A549 (cell line): ENCODE results near the gene ARHGEF19. TPM values are rescaled to one million over a fixed set of nuclear protein-coding genes. Genes with fewer than 3 reads are reported as not detected.

ENCODE experiments used
- ATAC-seq, 2 experiments: fragments of 200-7000 bp in 1 of 2; fragments of >200 bp in 1 of 2; cut with Nextera tagmentation in 1 of 2; cut with Tn5 transposase in 1 of 2; 3 replicates each; pipeline versions ENCODE4 v1.8.0 to v1.9.1; 2018 to 2020; ENCODE audit warnings: mild to moderate bottlenecking in 1 of 2, moderate library complexity in 1 of 2
- CTCF ChIA-PET: fragments of 300-600 bp; sonication (Branson Sonifier 250); formaldehyde crosslinking; extraction: SDS; loops from one replicate; lab custom pipeline; 2021; ENCODE audit warnings: antibody characterized with exemption, inconsistent platforms; lab: Yijun Ruan, JAX
- POLR2A ChIA-PET: fragments of 350-600 bp; formaldehyde crosslinking; extraction: SDS; loops from one replicate; lab custom pipeline; 2021; ENCODE audit warnings: antibody characterized with exemption, inconsistent platforms; lab: Yijun Ruan, JAX
- DNase-seq, 2 experiments: peaks; one replicate each; pipeline versions ENCODE4 v3.0.0 to v3.0.0-alpha.2; 2011 to 2016; ENCODE audit warnings: low read depth in 1 of 2, low spot score in 1 of 2
- FAIRE-seq: peaks from 2 replicates; lab custom pipeline; 2011; peaks lifted over from hg19 to GRCh38; lab: Jason Lieb, UNC
- H3K27ac ChIP-seq, 2 experiments: fragments of >200 bp; sonication (Bioruptor Twin); formaldehyde crosslinking; 3 replicates each; pipeline ENCODE4 v1.5.1; 2016 to 2017
- H3K4me1 ChIP-seq: fragments of >200 bp; sonication (Bioruptor Twin); formaldehyde crosslinking; 3 replicates; pipeline ENCODE4 v1.6.1; 2016
- H3K4me2 ChIP-seq: fragments of >200 bp; sonication (Bioruptor Twin); formaldehyde crosslinking; 3 replicates; pipeline ENCODE4 v1.6.1; 2016
- H3K4me3 ChIP-seq: fragments of >200 bp; sonication (Bioruptor Twin); formaldehyde crosslinking; 3 replicates; pipeline ENCODE4 v1.5.1; 2016
- H3K9me3 ChIP-seq: fragments of >200 bp; sonication (Bioruptor Twin); formaldehyde crosslinking; 3 replicates; pipeline ENCODE4 v1.6.1; 2016
- CBX8 ChIP-seq: fragments of 200-600 bp; sonication (generic); IDR thresholded peaks from 2 replicates; pipeline ENCODE4 v1.6.1; 2016
- CHD2 ChIP-seq: fragments of 150-350 bp; IDR thresholded peaks from 2 replicates; pipeline ENCODE4 v1.6.1; 2014; ENCODE audit warnings: low read length; ENCODE audit not compliant: partially characterized antibody
- CHD4 ChIP-seq: fragments of 200-600 bp; sonication (generic); IDR thresholded peaks from 2 replicates; pipeline ENCODE4 v1.6.1; 2016; ENCODE audit warnings: antibody characterized with exemption, mild to moderate bottlenecking, borderline replicate concordance
- E2F6 ChIP-seq: IDR thresholded peaks from 2 replicates; pipeline ENCODE4 v1.6.1; 2012; ENCODE audit warnings: low read depth, borderline replicate concordance
- EHMT2 ChIP-seq: fragments of 200-600 bp; sonication (generic); IDR thresholded peaks from 2 replicates; pipeline ENCODE4 v1.6.1; 2016; ENCODE audit warnings: antibody characterized with exemption, low read depth, mild to moderate bottlenecking, moderate library complexity
- EP300 ChIP-seq, 2 experiments: fragments of >200 bp; sonication (Bioruptor Twin); formaldehyde crosslinking; IDR thresholded peaks; 2 replicates in 1 of 2; 3 replicates in 1 of 2; pipeline ENCODE4 v1.6.1; 2016 to 2017
- ESRRA ChIP-seq: fragments of 150-350 bp; IDR thresholded peaks from 2 replicates; pipeline ENCODE4 v1.6.1; 2014; ENCODE audit warnings: mild to moderate bottlenecking, low read length, borderline replicate concordance
- FOSB ChIP-seq: fragments of 250-450 bp; sonication (Bioruptor Pico); IDR thresholded peaks from 2 replicates; pipeline ENCODE4 v1.5.0; 2020; ENCODE audit warnings: mild to moderate bottlenecking, moderate library complexity
- FOSL2 ChIP-seq, 2 experiments: fragments of 450-650 bp in 1 of 2; fragments of >200 bp in 1 of 2; sonication (Bioruptor Twin) in 1 of 2; formaldehyde crosslinking; IDR thresholded peaks; 2 replicates each; pipeline versions ENCODE4 v1.5.0 to v1.6.1; 2016 to 2020; ENCODE audit warnings: mild to moderate bottlenecking in 1 of 2, moderate library complexity in 1 of 2
- FOXS1 ChIP-seq: fragments of 250-450 bp; sonication (Bioruptor Pico); IDR thresholded peaks from 2 replicates; pipeline ENCODE4 v1.5.0; 2020; ENCODE audit warnings: mild to moderate bottlenecking, moderate library complexity
- GATA3 ChIP-seq: IDR thresholded peaks from 2 replicates; pipeline ENCODE4 v1.6.1; 2012; ENCODE audit warnings: borderline replicate concordance
- KDM1A ChIP-seq: fragments of 200-600 bp; sonication (generic); IDR thresholded peaks from 2 replicates; pipeline ENCODE4 v1.6.1; 2016; ENCODE audit warnings: low read depth, mild to moderate bottlenecking
- MAFK ChIP-seq: fragments of 450-650 bp; IDR thresholded peaks from 2 replicates; pipeline ENCODE4 v1.6.1; 2014; ENCODE audit not compliant: partially characterized antibody
- MAZ ChIP-seq: fragments of 150-350 bp; IDR thresholded peaks from 2 replicates; pipeline ENCODE4 v1.6.1; 2014; ENCODE audit warnings: antibody characterized with exemption, low read depth, low read length, borderline replicate concordance
- NFE2L2 ChIP-seq: fragments of 150-350 bp; conservative IDR thresholded peaks from 2 replicates; pipeline ENCODE4 v1.6.1; 2014; ENCODE audit warnings: low read length
- NPAS2 ChIP-seq: fragments of 250-450 bp; sonication (Bioruptor Pico); IDR thresholded peaks from 2 replicates; pipeline ENCODE4 v1.8.0; 2022; ENCODE audit warnings: mild to moderate bottlenecking, moderate library complexity, borderline replicate concordance
- RAD21 ChIP-seq, 2 experiments: fragments of >200 bp in 1 of 2; sonication (Bioruptor Twin) in 1 of 2; formaldehyde crosslinking in 1 of 2; IDR thresholded peaks in 1 of 2; conservative IDR thresholded peaks in 1 of 2; 2 replicates in 1 of 2; 3 replicates in 1 of 2; pipeline ENCODE4 v1.6.1; 2012 to 2018; ENCODE audit warnings: inconsistent platforms in 1 of 2
- RCOR1 ChIP-seq: fragments of 150-350 bp; IDR thresholded peaks from 2 replicates; pipeline ENCODE4 v1.6.1; 2014; ENCODE audit warnings: antibody characterized with exemption, low read length, low read depth
- RFX5 ChIP-seq: fragments of 450-650 bp; IDR thresholded peaks from 2 replicates; pipeline ENCODE4 v1.7.1; 2014; ENCODE audit warnings: antibody characterized with exemption, mild to moderate bottlenecking, moderate library complexity
- SMC3 ChIP-seq: fragments of >200 bp; sonication (Bioruptor Twin); formaldehyde crosslinking; IDR thresholded peaks from 3 replicates; pipeline ENCODE4 v1.6.1; 2018; ENCODE audit warnings: inconsistent platforms
- ZFP36 ChIP-seq: fragments of 450-650 bp; IDR thresholded peaks from 2 replicates; pipeline ENCODE4 v1.6.1; 2014; ENCODE audit warnings: borderline replicate concordance; ENCODE audit not compliant: partially characterized antibody
- ZSCAN20 ChIP-seq: fragments of 250-450 bp; sonication (Bioruptor Pico); IDR thresholded peaks from 2 replicates; pipeline ENCODE4 v1.8.0; 2022; ENCODE audit warnings: mild to moderate bottlenecking, moderate library complexity
- WGBS: methylation state at CpG from one replicate; pipeline ENCODE4 v1.1.6; 2017; ENCODE audit errors: missing lambda C conversion rate; 5-methylcytosine and 5-hydroxymethylcytosine counted together
- polyA plus RNA-seq, 4 experiments: library from polyadenylated mRNA; depleted of rRNA in 3 of 4; stranded (reverse); fragments of >200 nt; fragmentation: RNase III in 1 of 4; extraction: RNeasy Plus Mini Kit Qiagen cat#74134 plus additional on column Dnase treatment in 1 of 4; gene quantifications; 2 replicates in 3 of 4; 3 replicates in 1 of 4; pipeline ENCODE4 v1.2.3, GENCODE V29; 2011 to 2017
- TF ChIP-seq, protein P1 (sequence below): IDR thresholded peaks from 2 replicates; pipeline ENCODE4 v1.6.1; 2012
- TF ChIP-seq, protein P2 (sequence below): fragments of 150-350 bp; IDR thresholded peaks from 2 replicates; pipeline ENCODE4 v1.6.1; 2014; ENCODE audit warnings: low read depth, mild to moderate bottlenecking, low read length

The ARHGEF19 gene
- polyA plus RNA-seq, 2 of the 4 experiments (the other 2 are of a cell fraction): 6.1 to 9.2 TPM

- TF ChIP-seq FOSL2 (IDR thresholded peaks at IDR 0.05): no peak
- no peak for TF ChIP-seq FOSL2 (CRISPR knock-in tag; IDR thresholded peaks at IDR 0.05)
- no peak for TF ChIP-seq E2F6
- no peak for TF ChIP-seq ESRRA
- TF ChIP-seq NFE2L2: no peak
- TF ChIP-seq EHMT2: no peak
- TF ChIP-seq MAZ: no peak
- TF ChIP-seq, protein P1, sequence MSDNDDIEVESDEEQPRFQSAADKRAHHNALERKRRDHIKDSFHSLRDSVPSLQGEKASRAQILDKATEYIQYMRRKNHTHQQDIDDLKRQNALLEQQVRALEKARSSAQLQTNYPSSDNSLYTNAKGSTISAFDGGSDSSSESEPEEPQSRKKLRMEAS: no peak
- no peak for TF ChIP-seq RCOR1
- TF ChIP-seq NPAS2: no peak
- no peak for TF ChIP-seq CHD4
- TF ChIP-seq, protein P2, sequence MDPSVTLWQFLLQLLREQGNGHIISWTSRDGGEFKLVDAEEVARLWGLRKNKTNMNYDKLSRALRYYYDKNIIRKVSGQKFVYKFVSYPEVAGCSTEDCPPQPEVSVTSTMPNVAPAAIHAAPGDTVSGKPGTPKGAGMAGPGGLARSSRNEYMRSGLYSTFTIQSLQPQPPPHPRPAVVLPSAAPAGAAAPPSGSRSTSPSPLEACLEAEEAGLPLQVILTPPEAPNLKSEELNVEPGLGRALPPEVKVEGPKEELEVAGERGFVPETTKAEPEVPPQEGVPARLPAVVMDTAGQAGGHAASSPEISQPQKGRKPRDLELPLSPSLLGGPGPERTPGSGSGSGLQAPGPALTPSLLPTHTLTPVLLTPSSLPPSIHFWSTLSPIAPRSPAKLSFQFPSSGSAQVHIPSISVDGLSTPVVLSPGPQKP: no peak
- TF ChIP-seq FOXS1 (CRISPR knock-in tag): no peak
- no peak for TF ChIP-seq CBX8
- no peak for TF ChIP-seq CHD2
- no peak for TF ChIP-seq FOSB
- no peak for TF ChIP-seq ZSCAN20 (CRISPR knock-in tag)
- TF ChIP-seq RFX5: no peak
- no peak for TF ChIP-seq GATA3
- no peak for TF ChIP-seq RAD21 (conservative IDR thresholded peaks at IDR 0.05 in 1 of 2, IDR thresholded peaks at IDR 0.05 in 1 of 2)
- TF ChIP-seq SMC3: no peak
- ATAC-seq (no peak), FAIRE-seq (no peak), DNase-seq (no peak)
- ChIA-PET CTCF (interaction anchor here (0.7 to 14.7 kb wide), 4 partner anchors 15 to 104 kb away, joined by 3 to 318 read pairs (median 94); partner anchors contain the start of gene EPHA2), POLR2A (interaction anchor here (4.0 kb wide), 1 partner anchor 29 kb away, joined by 35 read pairs; the partner anchor contains the start of gene EPHA2)
- Histone ChIP-seq H3K27ac (peak overlapping the region; percentile 96 to 97), H3K4me1 (peaks cover 84% of the 10 kb centered on the region), H3K4me2 (peak overlapping the region; percentile 13; the same call in 2 of the 3 replicates), H3K4me3 (no peak overlapping the region), H3K9me3 (no peaks in the 10 kb centered on the region)
- 100% methylated on average over 6 of the region's 10 CpGs for WGBS
Measured at GRCh38 chr1:16184557-16185303, 27.7 kb downstream of the ARHGEF19 start.

DNA sequence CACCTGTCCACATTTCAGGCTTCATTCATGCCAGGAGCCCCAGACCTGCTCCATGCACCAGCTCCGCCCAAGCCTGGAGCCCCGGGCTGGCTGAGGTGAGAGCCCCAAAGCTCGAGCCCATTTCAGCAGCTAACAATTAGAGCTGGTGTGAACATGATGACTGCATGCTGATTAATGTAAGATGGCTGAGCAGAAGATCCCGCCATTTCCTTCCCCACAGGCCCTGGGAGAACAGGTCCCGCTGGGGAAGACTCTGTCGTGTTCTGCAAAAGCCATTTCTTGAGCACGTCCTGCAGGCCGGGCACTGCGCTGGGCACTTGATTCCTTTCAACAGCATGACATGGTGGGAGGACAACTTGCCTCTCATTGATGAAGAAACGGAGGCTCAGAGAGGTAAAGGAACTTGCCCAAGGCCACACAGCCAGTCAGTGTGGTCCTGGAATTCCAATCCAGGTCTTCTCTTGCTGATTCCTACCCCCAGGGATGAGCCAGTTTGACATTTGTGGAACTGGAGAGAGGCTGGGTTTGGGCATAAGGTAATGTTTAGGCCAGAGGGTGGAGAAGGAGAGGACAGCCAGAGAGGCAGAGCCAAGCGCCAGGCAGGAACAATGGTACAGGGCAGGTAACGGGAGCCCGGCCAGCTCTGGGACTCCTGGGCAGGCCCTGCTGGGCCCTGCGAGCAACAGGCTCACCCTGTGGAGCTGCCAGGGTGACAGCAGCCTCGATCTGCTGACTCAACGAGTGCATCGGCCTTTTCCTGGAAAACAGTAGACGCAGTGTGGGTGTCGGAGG lies 28.5 kb downstream of the ARHGEF19 start:
- Histone ChIP-seq H3K4me1 (peaks cover 84% of the 10 kb centered on the region), H3K4me3 (no peak overlapping the region), H3K27ac (peak overlapping the region; percentile 96 to 97), H3K9me3 (no peaks in the 10 kb centered on the region), H3K4me2 (peak overlapping the region; percentile 77)
- 82% methylated on average over 16 of the region's 19 CpGs for WGBS
- POLR2A ChIA-PET: interaction anchor here (1.5 to 4.0 kb wide), 4 partner anchors 20 to 38 kb away, joined by 4 to 35 read pairs (median 12); partner anchors contain the start of gene EPHA2
- DNase-seq (no peak), FAIRE-seq (no peak), ATAC-seq (no peak)
- TF ChIP-seq KDM1A (peak; percentile 70; the same call in 1 of the 2 replicates), ZFP36 (peak; percentile 74), ESRRA (no peak), MAFK (peak; percentile 47), EP300 (IDR thresholded peaks at IDR 0.05) (no peak)
- CTCF ChIA-PET: interaction anchor here (12.1 to 14.7 kb wide), 2 partner anchors 34 to 103 kb away, joined by 152 to 318 read pairs; partner anchors contain the start of gene EPHA2
